Measurements from ENCODE around the gene LSAMP. TPM values are rescaled to one million over a fixed set of nuclear protein-coding genes. Genes with fewer than 3 reads are reported as not detected.

Gene LSAMP
- total RNA-seq, 1 donor from 2014 or later: 30.1 TPM

GRCh38 chr3:116443191-116443661 lies 2.1 kb downstream of the LSAMP start:
- TF ChIP-seq CTCF (IDR thresholded peaks at IDR 0.05; ENCODE audit: unreplicated experiment): no peak
- H3K27ac Mint-ChIP-seq: peak overlapping the region; percentile 72
- peaks cover 40% of the 10 kb centered on the region for H3K4me1 Mint-ChIP-seq
- peaks cover 28% of the 10 kb centered on the region for H3K27me3 Mint-ChIP-seq (ENCODE audit: low read depth)
- H3K9me3 Mint-ChIP-seq: no peaks in the 10 kb centered on the region
- no peak for DNase-seq (ENCODE audit: low spot score in 2 of 2, unreplicated experiment in 2 of 2)
- H3K4me3 Mint-ChIP-seq: peak overlapping the region; percentile 73
- no peaks in the 10 kb centered on the region for H3K36me3 Mint-ChIP-seq

- Mint-ChIP-seq H3K36me3 (no peaks in the 10 kb centered on the region), H3K9me3 (no peaks in the 10 kb centered on the region), H3K27ac (peak overlapping the region; percentile 42), H3K4me3 (peak overlapping the region; percentile 73), H3K4me1 (peaks cover 40% of the 10 kb centered on the region), H3K27me3 (ENCODE audit: low read depth) (peaks cover 26% of the 10 kb centered on the region)
- no peak for DNase-seq (ENCODE audit: low spot score in 2 of 2, unreplicated experiment in 2 of 2)
- TF ChIP-seq CTCF (IDR thresholded peaks at IDR 0.05; ENCODE audit: unreplicated experiment): no peak
Observed at GRCh38 chr3:116442331-116443021, 2.8 kb downstream of the LSAMP start.

- Mint-ChIP-seq H3K9me3 (no peaks in the 10 kb centered on the region), H3K4me1 (peaks cover 38% of the 10 kb centered on the region), H3K27ac (peak overlapping the region; percentile 1), H3K27me3 (ENCODE audit: low read depth) (peaks cover 28% of the 10 kb centered on the region), H3K4me3 (peak overlapping the region; percentile 17), H3K36me3 (no peaks in the 10 kb centered on the region)
- DNase-seq (ENCODE audit: low spot score in 2 of 2, unreplicated experiment in 2 of 2): no peak
- TF ChIP-seq CTCF (IDR thresholded peaks at IDR 0.05; ENCODE audit: unreplicated experiment): no peak
Observed at GRCh38 chr3:116441652-116442051, 3.6 kb downstream of the LSAMP start.

GRCh38 chr3:116440196-116440595 lies 5.1 kb downstream of the LSAMP start:
- Mint-ChIP-seq H3K4me1 (peaks cover 29% of the 10 kb centered on the region), H3K4me3 (no peak overlapping the region), H3K27me3 (ENCODE audit: low read depth) (peaks cover 23% of the 10 kb centered on the region), H3K36me3 (no peaks in the 10 kb centered on the region), H3K27ac (no peak overlapping the region), H3K9me3 (no peaks in the 10 kb centered on the region)
- DNase-seq (ENCODE audit: low spot score in 2 of 2, unreplicated experiment in 2 of 2): no peak
- TF ChIP-seq CTCF (IDR thresholded peaks at IDR 0.05; ENCODE audit: unreplicated experiment): no peak

GRCh38 chr3:116433552-116433951 lies 11.7 kb downstream of the LSAMP start:
- no peak overlapping the region for H3K27ac Mint-ChIP-seq
- H3K9me3 Mint-ChIP-seq: no peaks in the 10 kb centered on the region
- H3K27me3 Mint-ChIP-seq (ENCODE audit: low read depth): peaks cover 10% of the 10 kb centered on the region
- TF ChIP-seq CTCF (IDR thresholded peaks at IDR 0.05; ENCODE audit: unreplicated experiment): no peak
- no peaks in the 10 kb centered on the region for H3K36me3 Mint-ChIP-seq
- no peak overlapping the region for H3K4me3 Mint-ChIP-seq
- DNase-seq (ENCODE audit: low spot score in 2 of 2, unreplicated experiment in 2 of 2): no peak
- H3K4me1 Mint-ChIP-seq: peaks cover 11% of the 10 kb centered on the region
